ENCODE data around the gene DYRK1A. TPM values are rescaled to one million over a fixed set of nuclear protein-coding genes. Genes with fewer than 3 reads are reported as not detected.

The DYRK1A gene
- total RNA-seq, 1 experiment from 2014 or later, result 49.3 TPM

DNA sequence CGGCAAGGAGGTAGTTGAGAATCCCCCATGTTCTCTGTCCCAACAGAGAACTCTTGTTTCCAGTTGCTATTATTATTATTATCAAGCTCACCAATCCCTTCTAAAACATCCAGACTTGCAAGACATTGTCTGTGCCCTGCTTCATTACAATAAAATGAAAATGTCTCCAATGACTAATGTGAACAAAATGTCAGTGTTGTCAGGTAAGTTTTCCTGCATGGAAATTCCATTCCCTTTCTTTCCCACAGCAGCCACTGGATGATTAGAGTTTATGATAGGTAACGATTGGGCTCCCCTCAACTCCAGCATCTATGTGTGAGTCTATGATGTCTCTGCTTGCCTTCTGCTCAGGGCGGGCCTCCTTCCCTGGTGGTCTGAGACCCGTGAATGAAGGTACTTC, 8.9 kb upstream of the DYRK1A start (continued):
- TF ChIP-seq REST (IDR thresholded peaks at IDR 0.05; ENCODE audit: low read depth) (no peak), CBX3 (IDR thresholded peaks at IDR 0.05; ENCODE audit: low read depth) (no peak), CEBPB (IDR thresholded peaks at IDR 0.05; ENCODE audit: low read depth) (no peak), MAX (IDR thresholded peaks at IDR 0.05) (no peak), POLR2A (IDR thresholded peaks at IDR 0.05; ENCODE audit: borderline replicate concordance, extremely low read depth, insufficient read depth, insufficient read length) (no peak)

GRCh38 chr21:37358397-37358796, 8.2 kb upstream of the DYRK1A start:
- H2AFZ ChIP-seq (ENCODE audit: low read depth, low read length, poor library complexity, severe bottlenecking), result no peak overlapping the region
- H3K36me3 ChIP-seq (ENCODE audit: control insufficient read depth in 1 of 2, insufficient read depth in 2 of 2, low read length in 2 of 2), result no peaks in the 10 kb centered on the region
- no TSS peak for BruUV-seq (replicated peaks)
- no peak overlapping the region for H3K4me2 ChIP-seq (ENCODE audit: low read length)
- ChIA-PET POLR2A (no interaction called here), CTCF (no interaction called here), RAD21 (ENCODE audit: low non-redundant PET in 1 of 2, low total read pairs in 2 of 2, uncharacterized antibody in 2 of 2, unreplicated experiment in 2 of 2) (no interaction called here)
- H4K20me1 ChIP-seq (ENCODE audit: insufficient read depth), result no peaks in the 10 kb centered on the region
- no peaks in the 10 kb centered on the region for H3K9me2 ChIP-seq (ENCODE audit: insufficient read depth)
- no peak overlapping the region for H3K27ac ChIP-seq (ENCODE audit: low read depth, low read length)
- intact Hi-C loops (cut with micrococcal nuclease), result no loop called here
- H3K27me3 ChIP-seq (ENCODE audit: insufficient read depth, low read length), result no peaks in the 10 kb centered on the region
- H3K9me3 ChIP-seq (ENCODE audit: control insufficient read depth in 1 of 2, insufficient read depth in 1 of 2, low read depth in 1 of 2, low read length in 2 of 2), result no peaks in the 10 kb centered on the region
- H3K4me3 ChIP-seq (replicated peaks in 1 of 2; ENCODE audit: low read depth in 1 of 2, low read length in 2 of 2), result no peak overlapping the region
- ATAC-seq, result no peak
- no peak for DNase-seq (ENCODE audit: low read depth, low spot score)
- peaks cover 0 to 9% of the 10 kb centered on the region in 2 experiments; a peak in 2 of 4 replicates for H3K4me1 ChIP-seq (ENCODE audit: control insufficient read depth in 1 of 2, insufficient read depth in 2 of 2, low read length in 2 of 2)
- no peaks in the 10 kb centered on the region for H3K79me2 ChIP-seq (ENCODE audit: insufficient read depth, low read length)
- no peak overlapping the region for H3K9ac ChIP-seq (ENCODE audit: low read length)
- TF ChIP-seq, protein P1, sequence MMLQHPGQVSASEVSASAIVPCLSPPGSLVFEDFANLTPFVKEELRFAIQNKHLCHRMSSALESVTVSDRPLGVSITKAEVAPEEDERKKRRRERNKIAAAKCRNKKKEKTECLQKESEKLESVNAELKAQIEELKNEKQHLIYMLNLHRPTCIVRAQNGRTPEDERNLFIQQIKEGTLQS (IDR thresholded peaks at IDR 0.05), result no peak
- TF ChIP-seq MAX (IDR thresholded peaks at IDR 0.05) (no peak), EZH2 (IDR thresholded peaks at IDR 0.05) (no peak), POLR2AphosphoS5 (IDR thresholded peaks at IDR 0.05; ENCODE audit: low read depth, low read length) (no peak), CEBPB (IDR thresholded peaks at IDR 0.05; ENCODE audit: low read depth) (no peak), FOSL1 (IDR thresholded peaks at IDR 0.05; ENCODE audit: low read depth) (no peak), CBX3 (IDR thresholded peaks at IDR 0.05; ENCODE audit: low read depth) (no peak), ZFX (IDR thresholded peaks at IDR 0.05) (no peak), RAD21 (IDR thresholded peaks at IDR 0.05; ENCODE audit: low read depth) (no peak), EGR1 (IDR thresholded peaks at IDR 0.05; ENCODE audit: low read depth) (no peak), POLR2A (IDR thresholded peaks at IDR 0.05; ENCODE audit: borderline replicate concordance, extremely low read depth, insufficient read depth, insufficient read length) (no peak), SP1 (IDR thresholded peaks at IDR 0.05; ENCODE audit: low read depth) (no peak), TCF7L2 (IDR thresholded peaks at IDR 0.05; ENCODE audit: borderline replicate concordance, extremely low read depth, insufficient read depth, insufficient read length) (no peak), ELF1 (IDR thresholded peaks at IDR 0.05; ENCODE audit: borderline replicate concordance, low read depth) (no peak), SRF (IDR thresholded peaks at IDR 0.05; ENCODE audit: low read depth) (no peak)
- TF ChIP-seq, protein P2, sequence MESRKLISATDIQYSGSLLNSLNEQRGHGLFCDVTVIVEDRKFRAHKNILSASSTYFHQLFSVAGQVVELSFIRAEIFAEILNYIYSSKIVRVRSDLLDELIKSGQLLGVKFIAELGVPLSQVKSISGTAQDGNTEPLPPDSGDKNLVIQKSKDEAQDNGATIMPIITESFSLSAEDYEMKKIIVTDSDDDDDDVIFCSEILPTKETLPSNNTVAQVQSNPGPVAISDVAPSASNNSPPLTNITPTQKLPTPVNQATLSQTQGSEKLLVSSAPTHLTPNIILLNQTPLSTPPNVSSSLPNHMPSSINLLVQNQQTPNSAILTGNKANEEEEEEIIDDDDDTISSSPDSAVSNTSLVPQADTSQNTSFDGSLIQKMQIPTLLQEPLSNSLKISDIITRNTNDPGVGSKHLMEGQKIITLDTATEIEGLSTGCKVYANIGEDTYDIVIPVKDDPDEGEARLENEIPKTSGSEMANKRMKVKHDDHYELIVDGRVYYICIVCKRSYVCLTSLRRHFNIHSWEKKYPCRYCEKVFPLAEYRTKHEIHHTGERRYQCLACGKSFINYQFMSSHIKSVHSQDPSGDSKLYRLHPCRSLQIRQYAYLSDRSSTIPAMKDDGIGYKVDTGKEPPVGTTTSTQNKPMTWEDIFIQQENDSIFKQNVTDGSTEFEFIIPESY (IDR thresholded peaks at IDR 0.05; ENCODE audit: extremely low read depth, insufficient replicate concordance, low read length), result no peak
- TF ChIP-seq, protein P3, sequence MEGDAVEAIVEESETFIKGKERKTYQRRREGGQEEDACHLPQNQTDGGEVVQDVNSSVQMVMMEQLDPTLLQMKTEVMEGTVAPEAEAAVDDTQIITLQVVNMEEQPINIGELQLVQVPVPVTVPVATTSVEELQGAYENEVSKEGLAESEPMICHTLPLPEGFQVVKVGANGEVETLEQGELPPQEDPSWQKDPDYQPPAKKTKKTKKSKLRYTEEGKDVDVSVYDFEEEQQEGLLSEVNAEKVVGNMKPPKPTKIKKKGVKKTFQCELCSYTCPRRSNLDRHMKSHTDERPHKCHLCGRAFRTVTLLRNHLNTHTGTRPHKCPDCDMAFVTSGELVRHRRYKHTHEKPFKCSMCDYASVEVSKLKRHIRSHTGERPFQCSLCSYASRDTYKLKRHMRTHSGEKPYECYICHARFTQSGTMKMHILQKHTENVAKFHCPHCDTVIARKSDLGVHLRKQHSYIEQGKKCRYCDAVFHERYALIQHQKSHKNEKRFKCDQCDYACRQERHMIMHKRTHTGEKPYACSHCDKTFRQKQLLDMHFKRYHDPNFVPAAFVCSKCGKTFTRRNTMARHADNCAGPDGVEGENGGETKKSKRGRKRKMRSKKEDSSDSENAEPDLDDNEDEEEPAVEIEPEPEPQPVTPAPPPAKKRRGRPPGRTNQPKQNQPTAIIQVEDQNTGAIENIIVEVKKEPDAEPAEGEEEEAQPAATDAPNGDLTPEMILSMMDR (IDR thresholded peaks at IDR 0.05 in 2 of 3, conservative IDR thresholded peaks at IDR 0.05 in 1 of 3; ENCODE audit: borderline replicate concordance in 1 of 3, insufficient read depth in 1 of 3, low read depth in 2 of 3, low read length in 2 of 3), result no peak
